Measurements from ENCODE around the gene TIGD1.

The TIGD1 gene

GRCh38 chr2:232501794-232502390 is 48.5 kb downstream of the TIGD1 start:
- DNase-seq (ENCODE audit: low read depth) = no peak

DNA sequence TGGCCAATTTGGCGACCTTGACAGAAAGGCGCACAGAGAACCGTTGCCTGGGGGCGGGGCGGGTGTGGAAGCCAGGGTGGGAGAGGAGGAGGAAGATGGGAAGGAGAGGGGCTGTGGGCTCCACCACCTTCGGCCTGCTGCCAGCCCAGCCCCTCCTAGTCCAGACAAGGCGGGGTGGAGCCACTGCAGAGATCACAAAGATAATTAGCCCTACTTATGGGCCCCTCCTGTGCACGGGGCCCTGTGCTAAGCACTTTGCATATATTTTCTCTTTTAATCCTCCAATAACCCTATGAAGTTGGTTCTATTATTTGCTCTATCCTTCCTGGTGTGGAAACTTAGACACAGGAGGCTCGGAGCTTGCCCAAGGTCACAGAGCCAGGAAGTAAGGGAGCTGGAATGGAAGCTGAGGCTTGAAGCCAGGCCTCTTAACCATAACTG is 49.0 kb downstream of the TIGD1 start:
- DNase-seq (ENCODE audit: low read depth) = no peak

GRCh38 chr2:232498452-232498851 is 51.9 kb downstream of the TIGD1 start:
- DNase-seq (ENCODE audit: low read depth) = no peak
